Endothelial cell (in vitro differentiated cells): ENCODE measurements around the gene CERT1. TPM values are rescaled to one million over a fixed set of nuclear protein-coding genes. Genes with fewer than 3 reads are reported as not detected.

Experiments used
- DNase-seq: peaks from one replicate; pipeline ENCODE4 v3.0.0; 2021; ENCODE audit warnings: low spot score
- H3K27ac Mint-ChIP-seq: one replicate; pipeline ENCODE4 v1.8.0; 2021; ENCODE audit warnings: mixed read lengths, inconsistent platforms; ENCODE audit not compliant: unreplicated experiment
- H3K27me3 Mint-ChIP-seq: one replicate; pipeline ENCODE4 v1.8.0; 2021; ENCODE audit warnings: mild to moderate bottlenecking, moderate library complexity, mixed read lengths, inconsistent platforms; ENCODE audit not compliant: unreplicated experiment
- H3K36me3 Mint-ChIP-seq: one replicate; pipeline ENCODE4 v1.8.0; 2021; ENCODE audit warnings: mild to moderate bottlenecking, low read depth, mixed read lengths, inconsistent platforms; ENCODE audit not compliant: unreplicated experiment
- H3K4me1 Mint-ChIP-seq: one replicate; pipeline ENCODE4 v1.8.0; 2021; ENCODE audit warnings: mild to moderate bottlenecking, mixed read lengths, inconsistent platforms; ENCODE audit not compliant: unreplicated experiment
- H3K4me3 Mint-ChIP-seq: one replicate; pipeline ENCODE4 v1.8.0; 2021; ENCODE audit warnings: mild to moderate bottlenecking, mixed read lengths, inconsistent platforms; ENCODE audit not compliant: unreplicated experiment
- H3K9me3 Mint-ChIP-seq: one replicate; pipeline ENCODE4 v1.8.0; 2021; ENCODE audit warnings: mixed read lengths, inconsistent platforms; ENCODE audit not compliant: unreplicated experiment
- CTCF ChIP-seq: fragments of 200-600 bp; sonication (generic); IDR thresholded peaks from one replicate; pipeline ENCODE4 v1.5.0; 2021; ENCODE audit warnings: antibody characterized with exemption; ENCODE audit not compliant: unreplicated experiment
- total RNA-seq: library from RNA; stranded (reverse); fragmentation: NEBNext Ultra II Directional; extraction: Animal tissue kit (Norgen Biotek cat#: 25700); gene quantifications from one replicate; pipeline ENCODE4 v1.2.1, GENCODE V29; 2021; ENCODE audit not compliant: unreplicated experiment

Gene CERT1
- total RNA-seq, 1 donor from 2014 or later, result 46.8 TPM

- H3K9me3 Mint-ChIP-seq, result no peaks in the 10 kb centered on the region
- H3K4me1 Mint-ChIP-seq, result peaks cover 7% of the 10 kb centered on the region
- peaks cover 5% of the 10 kb centered on the region for H3K27me3 Mint-ChIP-seq
- no peak for TF ChIP-seq CTCF
- H3K4me3 Mint-ChIP-seq, result no peak overlapping the region
- no peak for DNase-seq
- H3K27ac Mint-ChIP-seq, result no peak overlapping the region
- peaks cover 4% of the 10 kb centered on the region for H3K36me3 Mint-ChIP-seq
These were observed 41.3 kb upstream of the CERT1 start for GRCh38 chr5:75552764-75553163.

- Mint-ChIP-seq H3K9me3 (no peaks in the 10 kb centered on the region), H3K27me3 (peaks cover 3% of the 10 kb centered on the region), H3K4me1 (no peaks in the 10 kb centered on the region), H3K4me3 (no peak overlapping the region), H3K27ac (no peak overlapping the region), H3K36me3 (no peaks in the 10 kb centered on the region)
- TF ChIP-seq CTCF, result no peak
- no peak for DNase-seq
These were observed 40.0 kb upstream of the CERT1 start for GRCh38 chr5:75551471-75551870.

- H3K9me3 Mint-ChIP-seq, result no peaks in the 10 kb centered on the region
These were observed 39.2 kb upstream of the CERT1 start for GRCh38 chr5:75550597-75550996.

GRCh38 chr5:75547812-75548211 is 36.4 kb upstream of the CERT1 start:
- Mint-ChIP-seq H3K4me3 (no peak overlapping the region), H3K27me3 (no peaks in the 10 kb centered on the region), H3K36me3 (peaks cover 4% of the 10 kb centered on the region), H3K27ac (no peak overlapping the region), H3K9me3 (no peaks in the 10 kb centered on the region), H3K4me1 (no peaks in the 10 kb centered on the region)
- TF ChIP-seq CTCF, result no peak
- no peak for DNase-seq

More at GRCh38 chr5:75550597-75550996, 39.2 kb upstream of the CERT1 start:
- no peaks in the 10 kb centered on the region for H3K4me1 Mint-ChIP-seq
- H3K27me3 Mint-ChIP-seq, result peaks cover 3% of the 10 kb centered on the region
- no peaks in the 10 kb centered on the region for H3K36me3 Mint-ChIP-seq
- H3K27ac Mint-ChIP-seq, result no peak overlapping the region
- H3K4me3 Mint-ChIP-seq, result no peak overlapping the region
- TF ChIP-seq CTCF, result no peak
- no peak for DNase-seq

- Mint-ChIP-seq H3K27ac (no peak overlapping the region), H3K4me1 (no peaks in the 10 kb centered on the region), H3K27me3 (no peaks in the 10 kb centered on the region), H3K36me3 (peaks cover 4% of the 10 kb centered on the region), H3K4me3 (no peak overlapping the region), H3K9me3 (no peaks in the 10 kb centered on the region)
- no peak for TF ChIP-seq CTCF
- DNase-seq, result no peak
These were observed 35.4 kb upstream of the CERT1 start for GRCh38 chr5:75546830-75547229.
